Fibroblast of lung (primary cell): ENCODE results near the gene AMFR. TPM values are rescaled to one million over a fixed set of nuclear protein-coding genes. Genes with fewer than 3 reads are reported as not detected.

Source experiments
- DNase-seq, 2 donors: peaks; one replicate each; pipeline versions ENCODE4 v3.0.0 to v3.0.0-alpha.2; 2010; ENCODE audit warnings: low read depth in 2 of 2
- H2AFZ ChIP-seq: 2 replicates; pipeline ENCODE4 v1.5.1; 2012; ENCODE audit warnings: low read length, control low read depth, inconsistent platforms
- H3K27ac ChIP-seq: 2 replicates; pipeline ENCODE4 v1.5.1; 2011; ENCODE audit warnings: low read length, control low read depth; ENCODE audit not compliant: insufficient read depth
- H3K27me3 ChIP-seq: 2 replicates; pipeline ENCODE4 v1.5.1; 2011; ENCODE audit warnings: mild to moderate bottlenecking, low read length; ENCODE audit not compliant: control insufficient read depth, insufficient read depth
- H3K36me3 ChIP-seq: 2 replicates; pipeline ENCODE4 v1.5.1; 2011; ENCODE audit warnings: low read length; ENCODE audit not compliant: control insufficient read depth, insufficient read depth
- H3K4me1 ChIP-seq: 2 replicates; pipeline ENCODE4 v1.5.1; 2011; ENCODE audit warnings: low read length; ENCODE audit not compliant: control insufficient read depth, insufficient read depth; ENCODE audit errors: extremely low read depth
- H3K4me2 ChIP-seq: 2 replicates; pipeline ENCODE4 v1.5.1; 2011; ENCODE audit warnings: low read length, control low read depth; ENCODE audit not compliant: insufficient read depth; ENCODE audit errors: extremely low read depth
- H3K4me3 ChIP-seq, 4 experiments: fragments of 200-600 bp in 1 of 4; sonication (generic) in 1 of 4; replicated peaks in 1 of 4; 2 replicates each; pipeline ENCODE4 v1.5.1; 2011 to 2016; ENCODE audit warnings: low read length in 4 of 4, low read depth in 3 of 4, mild to moderate bottlenecking in 3 of 4, control low read depth in 2 of 4, inconsistent platforms in 1 of 4, mixed read lengths in 1 of 4; ENCODE audit not compliant: insufficient read depth in 1 of 4; ENCODE audit errors: control extremely low read depth in 1 of 4
- H3K79me2 ChIP-seq: 2 replicates; pipeline ENCODE4 v1.5.1; 2012; ENCODE audit warnings: mild to moderate bottlenecking, low read length, inconsistent platforms; ENCODE audit not compliant: control insufficient read depth, insufficient read depth
- H3K9ac ChIP-seq: 2 replicates; pipeline ENCODE4 v1.5.1; 2011; ENCODE audit warnings: mild to moderate bottlenecking, low read length, control low read depth; ENCODE audit not compliant: insufficient read depth
- H3K9me3 ChIP-seq: 2 replicates; pipeline ENCODE4 v1.5.1; 2012; ENCODE audit warnings: low read depth, low read length; ENCODE audit not compliant: control insufficient read depth, insufficient read depth
- H4K20me1 ChIP-seq: 2 replicates; pipeline ENCODE4 v1.5.1; 2011; ENCODE audit warnings: low read length; ENCODE audit not compliant: control insufficient read depth, insufficient read depth; ENCODE audit errors: extremely low read depth
- CTCF ChIP-seq, 2 donors: IDR thresholded peaks in 1 of 2; conservative IDR thresholded peaks in 1 of 2; 1 replicate in 1 of 2; 2 replicates in 1 of 2; pipeline ENCODE4 v1.5.1; 2011 to 2012; ENCODE audit warnings: low read length in 2 of 2, control low read depth in 1 of 2, inconsistent platforms in 1 of 2, low read depth in 1 of 2, mild to moderate bottlenecking in 1 of 2
- EZH2 ChIP-seq: IDR thresholded peaks from 2 replicates; pipeline ENCODE4 v1.5.1; 2012; ENCODE audit warnings: low read length, control low read depth, mild to moderate bottlenecking; ENCODE audit errors: missing control alignments
- polyA plus RNA-seq, 2 donors: library from polyadenylated mRNA; depleted of rRNA in 1 of 2; stranded (reverse) in 1 of 2; unstranded in 1 of 2; fragments of >200 nt; gene quantifications; 2 replicates each; pipeline ENCODE4 v1.2.1, GENCODE V29; 2011 to 2012; ENCODE audit warnings: missing spikeins in 1 of 2
- total RNA-seq: library from RNA; depleted of rRNA; stranded (reverse); fragments of >200 nt; gene quantifications from 2 replicates; pipeline ENCODE4 v1.2.1, GENCODE V29; 2014

Gene AMFR
- total and polyA plus RNA-seq, 2 donors (not counting 1 experiment from before 2014, with no cell fraction given), result 75.9 to 413 TPM

- TF ChIP-seq CTCF (conservative IDR thresholded peaks at IDR 0.05 in 1 of 2, IDR thresholded peaks at IDR 0.05 in 1 of 2; ENCODE audit: low read depth in 1 of 2, low read length in 2 of 2) (no peak), EZH2 (no peak)
- no peak overlapping the region for H3K27ac ChIP-seq
- H3K27me3 ChIP-seq, result no peaks in the 10 kb centered on the region
- no peak for DNase-seq
- no peak overlapping the region for H3K4me2 ChIP-seq
- H3K9ac ChIP-seq, result no peak overlapping the region
- peaks cover 3% of the 10 kb centered on the region for H3K79me2 ChIP-seq
- H3K4me1 ChIP-seq, result peaks cover 13% of the 10 kb centered on the region
- no peaks in the 10 kb centered on the region for H3K9me3 ChIP-seq
- H2AFZ ChIP-seq, result no peak overlapping the region
- no peaks in the 10 kb centered on the region for H3K36me3 ChIP-seq
- H4K20me1 ChIP-seq, result no peaks in the 10 kb centered on the region
- H3K4me3 ChIP-seq, result no peak overlapping the region
These were observed 52.3 kb downstream of the AMFR start for GRCh38 chr16:56373003-56373402.

- H3K4me2 ChIP-seq, result no peak overlapping the region
- no peaks in the 10 kb centered on the region for H3K27me3 ChIP-seq
- no peaks in the 10 kb centered on the region for H3K9me3 ChIP-seq
- no peak overlapping the region for H3K4me3 ChIP-seq
- H3K4me1 ChIP-seq, result peaks cover 13% of the 10 kb centered on the region
- no peak overlapping the region for H3K9ac ChIP-seq
- peaks cover under 1% of the 10 kb centered on the region for H3K36me3 ChIP-seq
- DNase-seq, result no peak
- no peak overlapping the region for H3K27ac ChIP-seq
- TF ChIP-seq EZH2, result no peak
- TF ChIP-seq CTCF (conservative IDR thresholded peaks at IDR 0.05 in 1 of 2, IDR thresholded peaks at IDR 0.05 in 1 of 2; ENCODE audit: low read depth in 1 of 2, low read length in 2 of 2), result no peak
- H4K20me1 ChIP-seq, result no peaks in the 10 kb centered on the region
- peaks cover 3% of the 10 kb centered on the region for H3K79me2 ChIP-seq
- no peak overlapping the region for H2AFZ ChIP-seq
These were observed 53.2 kb downstream of the AMFR start for GRCh38 chr16:56372013-56372634.

GRCh38 chr16:56371660-56371937 is 53.7 kb downstream of the AMFR start:
- TF ChIP-seq EZH2, result no peak
- no peak for TF ChIP-seq CTCF (conservative IDR thresholded peaks at IDR 0.05 in 1 of 2, IDR thresholded peaks at IDR 0.05 in 1 of 2; ENCODE audit: low read depth in 1 of 2, low read length in 2 of 2)
- H2AFZ ChIP-seq, result no peak overlapping the region
- DNase-seq, result no peak

More at GRCh38 chr16:56371660-56371937, 53.7 kb downstream of the AMFR start:
- no peak overlapping the region for H3K4me3 ChIP-seq
- H3K9me3 ChIP-seq, result no peaks in the 10 kb centered on the region
- H3K9ac ChIP-seq, result no peak overlapping the region
- H3K36me3 ChIP-seq, result peaks cover 4% of the 10 kb centered on the region
- no peaks in the 10 kb centered on the region for H4K20me1 ChIP-seq
- H3K79me2 ChIP-seq, result peaks cover 3% of the 10 kb centered on the region
- H3K4me1 ChIP-seq, result peaks cover 13% of the 10 kb centered on the region
- no peak overlapping the region for H3K27ac ChIP-seq
- peak overlapping the region; percentile 15 for H3K4me2 ChIP-seq
- no peaks in the 10 kb centered on the region for H3K27me3 ChIP-seq
